ENCODE data around the gene AMPD1.

- TF ChIP-seq CTCF (IDR thresholded peaks at IDR 0.05) (no peak), POLR2A (IDR thresholded peaks at IDR 0.05) (no peak)
Observed at GRCh38 chr1:114735479-114735878, 40.1 kb upstream of the AMPD1 start.
